Smooth muscle cell of the coronary artery (primary cell): Measurements from ENCODE around the gene YIF1B. TPM values are rescaled to one million over a fixed set of nuclear protein-coding genes. Genes with fewer than 3 reads are reported as not detected.

Experiments
- total RNA-seq: library from RNA; depleted of rRNA; stranded (reverse); fragments of >200 nt; gene quantifications from 2 replicates; pipeline ENCODE4 v1.2.3, GENCODE V29; 2014; ENCODE audit warnings: low replicate concordance

The YIF1B gene
- total RNA-seq = 27.7 and 121 TPM in 2 replicates

DNA sequence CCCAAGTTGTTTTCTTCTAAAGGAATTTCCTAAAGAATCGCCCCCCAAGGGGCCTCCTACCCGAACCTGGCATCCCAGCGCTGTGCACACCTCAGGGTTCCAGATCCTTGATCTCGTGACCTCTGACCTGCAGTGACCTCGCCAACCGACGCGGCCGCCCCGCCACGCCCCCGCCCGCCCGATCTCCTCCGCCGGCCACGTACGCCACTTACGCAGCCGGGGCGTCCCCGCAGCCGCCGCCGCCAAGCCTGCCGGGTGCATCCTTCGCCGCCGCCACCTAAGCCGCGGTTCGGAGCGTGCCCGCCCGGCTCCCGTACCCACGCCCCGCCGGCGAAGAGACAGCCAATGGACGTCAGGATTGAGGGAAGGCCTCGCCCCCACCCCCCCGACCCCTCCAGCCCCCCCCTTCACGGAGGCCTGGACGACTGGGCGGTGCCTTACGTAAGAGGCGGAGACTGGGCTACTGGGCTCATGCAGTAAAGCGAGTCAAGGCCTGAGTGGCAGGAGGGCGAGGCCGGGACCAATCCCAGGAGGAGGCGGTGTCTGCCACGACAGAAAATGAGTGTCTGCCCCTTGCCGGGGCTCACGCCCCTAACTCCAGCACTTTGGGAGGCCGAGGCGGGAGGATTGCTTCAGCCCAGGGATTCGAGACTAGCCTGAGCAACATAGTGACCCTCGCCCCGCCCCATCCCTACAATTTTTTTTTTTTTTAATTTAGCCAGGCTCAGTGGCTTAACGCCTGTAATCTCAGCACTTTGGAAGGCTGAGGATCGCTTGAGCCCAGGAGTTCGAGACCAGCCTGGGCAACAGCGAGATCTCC, at the start of gene YIF1B:
YIF1B (minus strand) TSS at position 291 of the 820 bp plus-strand sequence; CDS start at position 261, 30 bp downstream.

GRCh38 chr19:38319421-38320258, 3.9 kb upstream of the YIF1B start, which contains the start of gene KCNK6:
Gene KCNK6 (plus strand): TSS chr19:38319845. CDS start chr19:38319951, 106 bp downstream.

DNA sequence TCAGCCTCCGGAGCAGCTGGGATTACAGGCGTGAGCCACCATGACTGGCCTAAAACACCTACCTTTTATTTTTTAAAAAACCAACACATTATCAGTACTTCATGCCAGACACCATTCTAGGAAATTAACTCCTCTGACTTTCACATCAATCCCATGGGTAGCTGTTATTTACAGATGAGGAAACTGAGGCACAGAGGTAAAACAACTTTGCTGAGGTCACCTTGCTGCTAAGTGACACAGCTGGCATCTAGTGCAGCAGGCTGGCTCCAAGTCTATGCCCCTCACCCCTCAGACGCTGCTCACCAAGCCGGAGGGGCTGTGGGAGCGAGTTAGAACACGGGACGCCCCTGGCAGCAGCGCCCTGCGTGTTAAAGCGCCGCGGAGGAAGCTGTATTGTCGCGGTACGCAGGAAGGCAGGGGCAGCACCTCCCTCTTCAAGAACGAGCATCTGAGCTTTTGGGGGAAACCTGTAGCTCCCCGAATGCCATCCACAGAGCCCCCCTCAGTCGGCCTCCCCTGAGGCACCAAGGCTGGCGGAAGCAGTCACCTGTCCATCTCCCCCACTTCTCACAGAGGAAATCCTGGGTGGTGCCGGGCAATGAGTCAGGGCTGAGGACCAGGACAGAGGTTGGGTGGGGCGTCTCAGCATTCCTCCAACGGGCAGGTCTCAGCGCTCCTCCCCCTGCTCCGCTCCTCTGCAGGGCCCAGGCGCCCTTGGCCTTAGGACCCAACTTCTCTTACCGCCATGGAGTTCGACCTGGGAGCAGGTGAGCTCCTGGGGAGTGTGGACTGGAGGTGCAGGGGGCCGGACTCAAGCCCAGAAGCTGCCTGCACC, 12.0 kb downstream of the YIF1B start, which contains the start of gene C19orf33:
C19orf33 (plus strand) TSS at position 735 of the 835 bp plus-strand sequence; CDS start at position 746, 11 bp downstream.

DNA sequence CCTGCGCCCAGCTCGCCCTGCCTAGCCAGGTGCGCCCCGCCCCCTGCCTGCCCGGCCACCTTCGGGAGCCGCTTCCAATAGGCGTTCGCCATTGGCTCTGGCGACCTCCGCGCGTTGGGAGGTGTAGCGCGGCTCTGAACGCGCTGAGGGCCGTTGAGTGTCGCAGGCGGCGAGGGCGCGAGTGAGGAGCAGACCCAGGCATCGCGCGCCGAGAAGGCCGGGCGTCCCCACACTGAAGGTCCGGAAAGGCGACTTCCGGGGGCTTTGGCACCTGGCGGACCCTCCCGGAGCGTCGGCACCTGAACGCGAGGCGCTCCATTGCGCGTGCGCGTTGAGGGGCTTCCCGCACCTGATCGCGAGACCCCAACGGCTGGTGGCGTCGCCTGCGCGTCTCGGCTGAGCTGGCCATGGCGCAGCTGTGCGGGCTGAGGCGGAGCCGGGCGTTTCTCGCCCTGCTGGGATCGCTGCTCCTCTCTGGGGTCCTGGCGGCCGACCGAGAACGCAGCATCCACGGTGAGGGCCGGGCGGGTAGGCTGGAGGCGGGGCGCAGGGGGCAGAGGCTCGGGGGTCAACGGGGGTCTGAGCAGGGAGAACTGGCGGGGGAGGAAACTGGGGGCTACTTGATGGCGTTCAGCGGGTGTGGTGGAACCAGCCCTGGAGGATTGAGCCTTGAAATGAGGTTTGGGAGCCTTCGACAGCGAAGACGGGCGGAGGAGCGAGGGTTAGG, 51.1 kb downstream of the YIF1B start, which contains the start of gene SPINT2:
SPINT2 (plus strand) TSS at position 88 of the 727 bp plus-strand sequence; CDS start at position 408, 320 bp downstream.

Other genes starting within 250 kb of the YIF1B start
- gene DPF1, start 91.7 kb downstream of the YIF1B start, total RNA-seq = 1.1 TPM in 1 of 2 replicates, not detected in the other
- 33.1 TPM in 1 of 2 replicates, not detected in the other for gene PPP1R14A, start 59.6 kb downstream of the YIF1B start, total RNA-seq
- 0.70 and 21.2 TPM in 2 replicates for gene SPINT2, start 51.4 kb downstream of the YIF1B start, total RNA-seq
- 0.30 and 0.47 TPM in 2 replicates for gene C19orf33, start 11.7 kb downstream of the YIF1B start, total RNA-seq
- gene KCNK6, start 3.9 kb upstream of the YIF1B start, total RNA-seq = 3.2 and 22.1 TPM in 2 replicates
- gene CATSPERG, start 19.9 kb upstream of the YIF1B start, total RNA-seq = 0.45 and 2.8 TPM in 2 replicates
- gene PSMD8, start 58.6 kb upstream of the YIF1B start, total RNA-seq = 151 and 355 TPM in 2 replicates
- under 0.01 and 0.15 TPM in 2 replicates for gene GGN, start 72.1 kb upstream of the YIF1B start, total RNA-seq
- 1.4 and 3.6 TPM in 2 replicates for gene SPRED3, start 72.8 kb upstream of the YIF1B start, total RNA-seq
- 5.6 and 7.5 TPM in 2 replicates for gene FAM98C, start 87.1 kb upstream of the YIF1B start, total RNA-seq
- not detected in 2 replicates for gene RASGRP4, start 110.3 kb upstream of the YIF1B start, total RNA-seq
- under 0.01 and 0.12 TPM in 2 replicates for gene RYR1, start 117.7 kb upstream of the YIF1B start, total RNA-seq